Measurements from ENCODE around the gene THADA. TPM values are rescaled to one million over a fixed set of nuclear protein-coding genes. Genes with fewer than 3 reads are reported as not detected.

THADA gene
- total and polyA plus RNA-seq, 4 experiments from 2014 or later, result 20.3 to 44.8 (median 32.8) TPM

DNA sequence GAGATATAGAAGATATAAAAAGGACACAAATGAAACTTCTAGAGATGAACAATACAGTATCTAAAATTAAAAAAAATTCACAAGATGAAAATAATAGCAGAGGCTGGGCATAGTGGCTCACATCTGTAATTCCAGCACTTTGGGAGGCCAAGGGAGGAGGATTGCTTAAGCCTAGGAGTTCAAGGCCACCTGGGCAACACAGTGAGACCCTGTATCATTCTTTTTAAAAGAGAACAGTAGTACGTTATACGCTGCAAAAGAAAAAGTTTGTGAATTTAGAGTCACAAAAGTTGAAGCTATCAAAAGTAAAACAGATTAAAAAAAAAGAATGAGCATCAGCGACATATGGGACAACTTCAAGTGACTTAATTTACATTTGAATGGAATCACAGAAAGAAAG, 287.9 kb downstream of the THADA start:
- POLR2A ChIA-PET (ENCODE audit: partially characterized antibody), result no interaction called here
- Mint-ChIP-seq H3K36me3 (peaks cover 31 to 46% of the 10 kb centered on the region in 2 donors), H3K27me3 (no peaks in the 10 kb centered on the region), H3K4me3 (no peak overlapping the region), H3K27ac (no peak overlapping the region), H3K9me3 (no peaks in the 10 kb centered on the region), H3K4me1 (peaks cover 0 to 6% (median 5%) of the 10 kb centered on the region in 4 donors)
- Histone ChIP-seq H3K4me3 (ENCODE audit: low read length in 2 of 2) (no peak overlapping the region), H3K27ac (ENCODE audit: low read depth, low read length) (no peak overlapping the region), H3K9me3 (ENCODE audit: control insufficient read depth in 1 of 2, low read length in 2 of 2) (no peaks in the 10 kb centered on the region), H3K27me3 (ENCODE audit: insufficient read depth, low read length) (no peaks in the 10 kb centered on the region), H3K4me1 (ENCODE audit: insufficient read depth, low read length) (no peaks in the 10 kb centered on the region), H3K36me3 (ENCODE audit: insufficient read depth, low read length) (no peaks in the 10 kb centered on the region)
- intact Hi-C loops (cut with micrococcal nuclease), result no loop called here
- CTCF ChIA-PET (ENCODE audit: partially characterized antibody), result no interaction called here
- DNase-seq, result no peak

DNA sequence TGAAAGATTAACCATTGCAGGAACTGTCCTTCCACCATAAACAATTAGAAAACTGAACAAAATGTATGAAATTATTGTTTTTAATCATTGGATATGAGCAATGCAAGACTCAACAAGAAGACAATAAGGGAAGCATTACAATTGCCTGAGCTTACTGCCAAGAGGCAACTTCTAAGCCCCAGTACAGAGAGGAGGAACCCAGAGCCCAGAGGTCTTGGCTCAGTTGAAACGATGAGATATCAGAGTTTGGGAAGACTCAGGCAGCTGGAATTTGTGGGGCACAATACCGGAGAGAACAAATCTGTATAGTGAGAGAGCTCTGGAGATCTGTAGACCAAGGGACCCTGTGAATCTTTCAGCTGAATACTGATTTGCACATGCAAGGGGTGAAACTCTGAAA, 288.8 kb downstream of the THADA start:
- no peak for DNase-seq
- Mint-ChIP-seq H3K4me1 (peaks cover 0 to 6% (median 5%) of the 10 kb centered on the region in 4 donors), H3K27ac (no peak overlapping the region), H3K36me3 (peaks cover 27 to 44% of the 10 kb centered on the region in 2 donors), H3K4me3 (no peak overlapping the region), H3K9me3 (no peaks in the 10 kb centered on the region), H3K27me3 (no peaks in the 10 kb centered on the region)
- ChIA-PET CTCF (ENCODE audit: partially characterized antibody) (no interaction called here), POLR2A (ENCODE audit: partially characterized antibody) (no interaction called here)
- Histone ChIP-seq H3K9me3 (ENCODE audit: control insufficient read depth in 1 of 2, low read length in 2 of 2) (no peaks in the 10 kb centered on the region), H3K27ac (ENCODE audit: low read depth, low read length) (no peak overlapping the region), H3K4me1 (ENCODE audit: insufficient read depth, low read length) (no peaks in the 10 kb centered on the region), H3K4me3 (ENCODE audit: low read length in 2 of 2) (no peak overlapping the region), H3K36me3 (ENCODE audit: insufficient read depth, low read length) (no peaks in the 10 kb centered on the region), H3K27me3 (ENCODE audit: insufficient read depth, low read length) (no peaks in the 10 kb centered on the region)
- intact Hi-C loops (cut with micrococcal nuclease), result no loop called here

DNA sequence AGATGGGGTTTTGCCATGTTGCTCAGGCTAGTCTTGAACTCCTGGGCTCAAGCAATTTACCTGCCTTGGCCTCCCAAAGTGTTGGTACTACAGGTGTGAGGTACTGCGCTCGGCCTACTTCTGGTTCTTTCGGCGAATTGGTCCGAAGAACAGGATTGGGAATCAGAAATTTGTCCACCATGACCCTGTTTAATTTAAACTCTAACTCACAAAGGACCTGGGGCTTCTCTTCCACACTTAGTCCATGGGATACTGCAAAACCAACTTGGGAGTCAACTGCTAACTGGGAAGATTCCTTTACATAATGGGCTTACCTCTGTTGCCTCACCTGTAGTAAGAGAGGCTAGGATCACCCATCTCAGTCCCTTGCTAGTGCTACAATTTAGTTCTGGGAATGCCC, 289.6 kb downstream of the THADA start:
- Histone ChIP-seq H3K4me1 (ENCODE audit: insufficient read depth, low read length) (no peaks in the 10 kb centered on the region), H3K9me3 (ENCODE audit: control insufficient read depth in 1 of 2, low read length in 2 of 2) (no peaks in the 10 kb centered on the region), H3K4me3 (ENCODE audit: low read length in 2 of 2) (no peak overlapping the region), H3K27me3 (ENCODE audit: insufficient read depth, low read length) (no peaks in the 10 kb centered on the region), H3K36me3 (ENCODE audit: insufficient read depth, low read length) (no peaks in the 10 kb centered on the region), H3K27ac (ENCODE audit: low read depth, low read length) (no peak overlapping the region)
- CTCF ChIA-PET (ENCODE audit: partially characterized antibody), result no interaction called here
- POLR2A ChIA-PET (ENCODE audit: partially characterized antibody), result no interaction called here
- Mint-ChIP-seq H3K27me3 (no peaks in the 10 kb centered on the region), H3K9me3 (no peaks in the 10 kb centered on the region), H3K27ac (no peak overlapping the region), H3K4me3 (no peak overlapping the region), H3K4me1 (peaks cover 0 to 7% (median 5%) of the 10 kb centered on the region in 4 donors), H3K36me3 (peaks cover 25 to 39% of the 10 kb centered on the region in 2 donors)
- no peak for DNase-seq
- intact Hi-C loops (cut with micrococcal nuclease), result no loop called here

DNA sequence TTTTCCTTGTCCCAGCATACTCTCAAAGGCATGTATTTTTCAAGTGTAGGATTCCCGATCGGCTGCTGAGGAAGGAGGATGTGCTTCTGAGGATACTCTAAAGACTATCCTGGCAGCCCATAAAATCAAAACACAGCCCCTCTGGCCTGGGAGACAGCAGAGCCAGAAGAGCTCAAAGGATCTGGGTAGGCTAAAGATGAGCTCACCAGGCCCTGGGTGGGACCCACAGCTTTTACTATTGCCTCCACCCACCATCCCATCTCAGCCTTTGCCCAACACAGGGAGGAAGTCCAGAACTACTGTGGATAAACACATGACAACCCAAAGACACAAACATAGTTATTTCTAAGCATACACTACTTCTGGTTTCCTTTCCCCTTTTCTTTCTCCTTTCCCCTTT, 290.3 kb downstream of the THADA start:
- H3K27me3 Mint-ChIP-seq, result no peaks in the 10 kb centered on the region
- no peak overlapping the region for H3K4me3 ChIP-seq (ENCODE audit: low read length in 2 of 2)
- no peaks in the 10 kb centered on the region for H3K36me3 ChIP-seq (ENCODE audit: insufficient read depth, low read length)
- POLR2A ChIA-PET (ENCODE audit: partially characterized antibody), result no interaction called here
- no peak for DNase-seq
- H3K9me3 ChIP-seq (ENCODE audit: control insufficient read depth in 1 of 2, low read length in 2 of 2), result no peaks in the 10 kb centered on the region
- no peak overlapping the region for H3K27ac ChIP-seq (ENCODE audit: low read depth, low read length)
- H3K4me1 ChIP-seq (ENCODE audit: insufficient read depth, low read length), result no peaks in the 10 kb centered on the region
- H3K4me1 Mint-ChIP-seq, result peaks cover 0 to 7% (median 3%) of the 10 kb centered on the region in 4 donors
- CTCF ChIA-PET (ENCODE audit: partially characterized antibody), result no interaction called here
- no peak overlapping the region for H3K27ac Mint-ChIP-seq
- no peaks in the 10 kb centered on the region for H3K9me3 Mint-ChIP-seq
- peaks cover 23 to 32% of the 10 kb centered on the region in 2 donors for H3K36me3 Mint-ChIP-seq
- no peak overlapping the region for H3K4me3 Mint-ChIP-seq
- no peaks in the 10 kb centered on the region for H3K27me3 ChIP-seq (ENCODE audit: insufficient read depth, low read length)
- intact Hi-C loops (cut with micrococcal nuclease), result no loop called here

DNA sequence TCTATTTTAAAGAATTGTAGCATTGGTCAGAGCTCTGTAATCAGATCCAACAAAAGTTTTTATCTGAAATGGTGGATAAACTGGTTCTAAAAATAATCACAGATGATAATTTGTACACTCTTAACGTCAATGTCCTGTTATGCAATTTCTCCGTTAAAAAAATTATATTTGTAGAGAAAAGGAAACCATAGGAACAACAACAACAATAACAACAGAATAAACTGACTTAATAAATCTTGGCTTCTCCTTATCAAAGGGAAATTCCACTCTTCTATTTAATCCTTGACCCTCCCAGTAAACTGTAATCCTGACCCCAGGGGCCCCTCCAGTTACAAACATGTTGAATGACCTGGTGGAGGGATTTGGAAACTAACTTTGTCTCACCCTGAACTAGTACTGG, 290.8 kb downstream of the THADA start:
- H3K4me1 Mint-ChIP-seq, result peaks cover 0 to 10% (median 2%) of the 10 kb centered on the region in 4 donors
- Histone ChIP-seq H3K9me3 (ENCODE audit: control insufficient read depth in 1 of 2, low read length in 2 of 2) (no peaks in the 10 kb centered on the region), H3K36me3 (ENCODE audit: insufficient read depth, low read length) (no peaks in the 10 kb centered on the region), H3K4me3 (ENCODE audit: low read length in 2 of 2) (no peak overlapping the region), H3K27ac (ENCODE audit: low read depth, low read length) (no peak overlapping the region), H3K27me3 (ENCODE audit: insufficient read depth, low read length) (no peaks in the 10 kb centered on the region), H3K4me1 (ENCODE audit: insufficient read depth, low read length) (no peaks in the 10 kb centered on the region)
- H3K9me3 Mint-ChIP-seq, result no peaks in the 10 kb centered on the region
- H3K27me3 Mint-ChIP-seq, result no peaks in the 10 kb centered on the region
- ChIA-PET POLR2A (ENCODE audit: partially characterized antibody) (no interaction called here), CTCF (ENCODE audit: partially characterized antibody) (no interaction called here)
- H3K36me3 Mint-ChIP-seq, result peaks cover 25 to 27% of the 10 kb centered on the region in 2 donors
- H3K4me3 Mint-ChIP-seq, result no peak overlapping the region
- intact Hi-C loops (cut with micrococcal nuclease), result no loop called here
- no peak overlapping the region for H3K27ac Mint-ChIP-seq
- DNase-seq, result no peak

DNA sequence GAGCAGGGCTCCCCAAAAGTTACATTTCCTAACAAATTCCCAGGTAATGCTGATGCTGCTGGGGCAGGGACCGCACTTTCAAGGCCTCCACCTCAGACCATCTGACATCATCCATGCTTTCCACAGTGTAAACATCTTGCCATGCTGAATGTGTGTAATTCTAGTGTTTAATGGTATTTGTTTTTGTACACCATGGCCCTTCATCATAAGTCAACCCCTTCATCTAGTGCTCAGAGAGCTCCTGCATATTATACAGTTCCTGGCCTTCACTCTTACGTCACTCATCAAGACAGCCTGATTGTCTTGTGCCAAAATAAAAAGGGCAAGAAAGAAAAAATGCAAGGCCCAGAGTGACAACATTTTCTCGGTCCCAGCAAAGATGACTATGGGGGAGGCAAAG, 291.9 kb downstream of the THADA start:
- H3K27ac ChIP-seq (ENCODE audit: low read depth, low read length), result no peak overlapping the region
- H3K4me1 ChIP-seq (ENCODE audit: insufficient read depth, low read length), result no peaks in the 10 kb centered on the region
- no peaks in the 10 kb centered on the region for H3K27me3 ChIP-seq (ENCODE audit: insufficient read depth, low read length)
- Mint-ChIP-seq H3K4me3 (no peak overlapping the region), H3K27me3 (no peaks in the 10 kb centered on the region), H3K9me3 (no peaks in the 10 kb centered on the region), H3K4me1 (peaks cover 0 to 10% (median 2%) of the 10 kb centered on the region in 4 donors), H3K36me3 (peaks cover 21 to 27% of the 10 kb centered on the region in 2 donors), H3K27ac (peak overlapping the region in 2 of 7 donors; percentile 22 to 48)
- no peak overlapping the region for H3K4me3 ChIP-seq (ENCODE audit: low read length in 2 of 2)
- POLR2A ChIA-PET (ENCODE audit: partially characterized antibody), result no interaction called here
- no peak for DNase-seq
- no peaks in the 10 kb centered on the region for H3K9me3 ChIP-seq (ENCODE audit: control insufficient read depth in 1 of 2, low read length in 2 of 2)
- H3K36me3 ChIP-seq (ENCODE audit: insufficient read depth, low read length), result no peaks in the 10 kb centered on the region
- intact Hi-C loops (cut with micrococcal nuclease), result no loop called here
- CTCF ChIA-PET (ENCODE audit: partially characterized antibody), result no interaction called here

DNA sequence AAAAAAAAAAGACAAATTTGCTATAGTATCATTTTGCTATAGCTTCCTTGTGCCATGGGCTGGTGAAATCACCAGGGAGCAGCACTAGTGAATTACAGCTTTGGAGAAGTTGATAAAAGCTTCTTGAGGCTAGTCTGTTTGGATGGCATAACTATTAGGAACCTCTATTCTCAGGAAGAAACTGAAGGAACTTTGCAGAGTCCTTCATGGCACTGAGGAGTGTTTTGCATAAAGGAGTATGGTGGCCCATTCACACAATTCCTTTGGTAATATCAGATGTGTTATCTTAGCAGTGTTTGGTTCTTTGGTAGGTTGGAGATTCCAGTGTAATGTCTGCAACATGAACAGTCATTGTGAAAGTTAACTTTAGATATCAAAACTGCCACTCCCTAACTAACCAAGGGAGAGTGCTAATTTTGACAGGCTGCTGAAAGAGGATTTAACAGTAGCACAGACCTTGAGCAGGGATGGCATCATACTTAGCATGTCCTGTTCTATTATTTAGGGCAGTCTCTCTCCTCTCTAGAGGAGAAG, 292.8 kb downstream of the THADA start:
- H3K4me1 ChIP-seq (ENCODE audit: insufficient read depth, low read length), result no peaks in the 10 kb centered on the region
- no peak overlapping the region for H3K4me3 ChIP-seq (ENCODE audit: low read length in 2 of 2)
- no peaks in the 10 kb centered on the region for H3K36me3 ChIP-seq (ENCODE audit: insufficient read depth, low read length)
- Mint-ChIP-seq H3K9me3 (no peaks in the 10 kb centered on the region), H3K27ac (no peak overlapping the region), H3K27me3 (no peaks in the 10 kb centered on the region), H3K4me1 (peaks cover 0 to 10% (median 3%) of the 10 kb centered on the region in 4 donors), H3K4me3 (no peak overlapping the region), H3K36me3 (peaks cover 20 to 27% of the 10 kb centered on the region in 2 donors)
- no peak for DNase-seq
- no peak overlapping the region for H3K27ac ChIP-seq (ENCODE audit: low read depth, low read length)
- ChIA-PET CTCF (ENCODE audit: partially characterized antibody) (interaction anchor here (0.9 kb wide), 1 partner anchor 182 kb away, joined by 3 read pairs; no protein-coding TSS in a partner anchor), POLR2A (ENCODE audit: partially characterized antibody) (interaction anchor here (0.6 kb wide), 1 partner anchor 370 kb away, joined by 3 read pairs; no protein-coding TSS in a partner anchor)
- no peaks in the 10 kb centered on the region for H3K27me3 ChIP-seq (ENCODE audit: insufficient read depth, low read length)
- no peaks in the 10 kb centered on the region for H3K9me3 ChIP-seq (ENCODE audit: control insufficient read depth in 1 of 2, low read length in 2 of 2)
- intact Hi-C loops (cut with micrococcal nuclease), result no loop called here
